GM19023 (cell line): ENCODE results near the gene PSMD14.

Source experiments
- ATAC-seq: cut with Tn5 transposase; IDR thresholded peaks from one replicate; pipeline ENCODE4 v1.9.1; 2021; ENCODE audit warnings: mild to moderate bottlenecking, moderate library complexity; ENCODE audit not compliant: unreplicated experiment

The PSMD14 gene

DNA sequence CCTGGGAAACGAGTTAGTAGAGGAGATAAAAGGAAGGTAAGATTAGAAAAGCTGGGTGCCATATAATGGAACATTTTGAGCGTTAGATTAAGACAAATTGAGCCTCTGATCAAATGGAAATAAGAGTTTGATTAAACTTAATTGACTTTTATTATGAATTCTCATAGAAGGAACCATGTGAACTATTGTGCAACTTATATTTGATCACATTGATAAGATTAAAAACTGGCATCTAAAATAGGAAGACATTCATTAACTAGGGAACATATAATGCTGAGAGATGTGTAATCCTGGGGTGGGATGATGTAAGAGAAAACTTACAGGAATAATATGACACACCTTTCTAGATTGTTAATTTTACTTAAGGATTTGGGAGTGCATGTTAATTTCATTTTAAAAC lies 130.4 kb downstream of the PSMD14 start:
- no peak for ATAC-seq

DNA sequence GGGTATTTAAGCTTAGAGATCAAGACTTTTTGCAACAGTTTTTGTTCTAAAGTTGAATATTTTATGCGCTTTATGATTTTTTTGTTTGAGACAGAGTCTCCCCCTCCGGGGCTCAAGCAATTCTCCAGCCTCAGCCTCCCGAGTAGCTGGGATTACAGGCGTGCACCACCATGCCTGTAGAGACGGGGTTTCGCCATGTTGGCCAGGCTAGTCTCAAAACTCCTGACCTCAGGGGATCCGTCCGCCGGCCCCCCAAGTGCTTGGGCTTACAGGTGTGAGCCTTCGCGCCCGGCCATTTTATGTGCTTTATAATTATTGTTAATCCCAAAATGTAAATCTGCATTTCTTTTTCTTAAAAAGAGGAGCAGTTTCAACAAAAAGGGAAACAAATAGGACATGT lies 136.9 kb downstream of the PSMD14 start:
- no peak for ATAC-seq

DNA sequence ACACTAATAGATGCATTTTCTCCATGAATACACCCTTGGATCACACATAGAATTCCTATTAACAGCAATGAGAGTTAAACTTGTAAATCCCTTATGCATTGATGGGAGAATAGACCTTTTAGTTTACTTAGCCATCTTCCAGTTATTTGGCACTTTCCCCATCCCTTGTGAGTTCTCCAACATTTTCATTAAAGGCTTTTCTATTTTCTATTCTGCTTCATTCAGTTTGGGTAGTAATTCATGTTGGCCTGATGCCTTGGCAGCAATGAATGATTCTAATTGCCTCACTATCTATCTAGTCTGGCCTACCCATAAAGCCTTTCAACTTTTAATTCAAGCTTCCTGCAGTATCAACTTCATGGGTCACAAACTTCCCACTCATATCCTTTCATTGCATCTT lies 140.2 kb downstream of the PSMD14 start:
- ATAC-seq: no peak
